ENCODE measurements around the gene KRT84.

The KRT84 gene

GRCh38 chr12:52402377-52402776 lies 16.9 kb upstream of the KRT84 start:
- no peak for TF ChIP-seq ZNF274 (IDR thresholded peaks at IDR 0.05; ENCODE audit: low read depth, low read length)

GRCh38 chr12:52401926-52402325 lies 16.5 kb upstream of the KRT84 start:
- H3K4me3 ChIP-seq (ENCODE audit: low read length), result no peak overlapping the region
- no peak for TF ChIP-seq ZNF274 (IDR thresholded peaks at IDR 0.05; ENCODE audit: low read depth, low read length)

More at GRCh38 chr12:52402377-52402776, 16.9 kb upstream of the KRT84 start:
- no peak overlapping the region for H3K4me3 ChIP-seq (ENCODE audit: low read length)

GRCh38 chr12:52401526-52401925 lies 16.1 kb upstream of the KRT84 start:
- H3K4me3 ChIP-seq (ENCODE audit: low read length), result no peak overlapping the region
- TF ChIP-seq ZNF274 (IDR thresholded peaks at IDR 0.05; ENCODE audit: low read depth, low read length), result no peak

- H3K4me3 ChIP-seq (ENCODE audit: low read length), result no peak overlapping the region
- TF ChIP-seq ZNF274 (IDR thresholded peaks at IDR 0.05; ENCODE audit: low read depth, low read length), result no peak
These were observed 15.5 kb upstream of the KRT84 start for GRCh38 chr12:52400906-52401305.

GRCh38 chr12:52399756-52400155 lies 14.3 kb upstream of the KRT84 start:
- TF ChIP-seq ZNF274 (IDR thresholded peaks at IDR 0.05; ENCODE audit: low read depth, low read length), result no peak
- H3K4me3 ChIP-seq (ENCODE audit: low read length), result no peak overlapping the region

GRCh38 chr12:52398176-52398575 lies 12.7 kb upstream of the KRT84 start:
- no peak for TF ChIP-seq ZNF274 (IDR thresholded peaks at IDR 0.05; ENCODE audit: low read depth, low read length)
- H3K4me3 ChIP-seq (ENCODE audit: low read length), result no peak overlapping the region

- TF ChIP-seq ZNF274 (IDR thresholded peaks at IDR 0.05; ENCODE audit: low read depth, low read length), result no peak
- no peak overlapping the region for H3K4me3 ChIP-seq (ENCODE audit: low read length)
These were observed 11.2 kb upstream of the KRT84 start for GRCh38 chr12:52396656-52397055.

GRCh38 chr12:52395761-52396434 lies 10.4 kb upstream of the KRT84 start:
- H3K4me3 ChIP-seq (ENCODE audit: low read length), result no peak overlapping the region
- no peak for TF ChIP-seq ZNF274 (IDR thresholded peaks at IDR 0.05; ENCODE audit: low read depth, low read length)

GRCh38 chr12:52394836-52395405 lies 9.5 kb upstream of the KRT84 start:
- H3K4me3 ChIP-seq (ENCODE audit: low read length), result no peak overlapping the region
- TF ChIP-seq ZNF274 (IDR thresholded peaks at IDR 0.05; ENCODE audit: low read depth, low read length), result no peak

GRCh38 chr12:52392465-52393007 lies 7.1 kb upstream of the KRT84 start:
- H3K4me3 ChIP-seq (ENCODE audit: low read length), result no peak overlapping the region
- no peak for TF ChIP-seq ZNF274 (IDR thresholded peaks at IDR 0.05; ENCODE audit: low read depth, low read length)

GRCh38 chr12:52391618-52392002 lies 6.2 kb upstream of the KRT84 start:
- no peak overlapping the region for H3K4me3 ChIP-seq (ENCODE audit: low read length)
- no peak for TF ChIP-seq ZNF274 (IDR thresholded peaks at IDR 0.05; ENCODE audit: low read depth, low read length)

GRCh38 chr12:52390739-52391617 lies 5.5 kb upstream of the KRT84 start:
- H3K4me3 ChIP-seq (ENCODE audit: low read length), result no peak overlapping the region
- TF ChIP-seq ZNF274 (IDR thresholded peaks at IDR 0.05; ENCODE audit: low read depth, low read length), result no peak

- no peak overlapping the region for H3K4me3 ChIP-seq (ENCODE audit: low read length)
- TF ChIP-seq ZNF274 (IDR thresholded peaks at IDR 0.05; ENCODE audit: low read depth, low read length), result no peak
These were observed 4.1 kb upstream of the KRT84 start for GRCh38 chr12:52389313-52390207.

- TF ChIP-seq ZNF274 (IDR thresholded peaks at IDR 0.05; ENCODE audit: low read depth, low read length), result no peak
- no peak overlapping the region for H3K4me3 ChIP-seq (ENCODE audit: low read length)
These were observed 2.4 kb upstream of the KRT84 start for GRCh38 chr12:52387859-52388258.

All from GM08714 (cell line).